SK-N-MC (cell line): ENCODE measurements around the gene BAG2.

ENCODE experiments used
- EZH2 ChIP-seq: fragments of 200-600 bp; sonication (generic); IDR thresholded peaks from one replicate; pipeline ENCODE4 v1.6.1; 2017; ENCODE audit warnings: antibody characterized with exemption
- FOXP2 ChIP-seq: optimal IDR thresholded peaks from 2 replicates; pipeline ENCODE3; 2011; ENCODE audit warnings: mild to moderate bottlenecking, moderate library complexity; ENCODE audit not compliant: insufficient read depth; ENCODE audit errors: extremely low read length, control extremely low read depth
- POLR2AphosphoS5 ChIP-seq: IDR thresholded peaks from 2 replicates; pipeline ENCODE4 v1.6.1; 2012; ENCODE audit warnings: mild to moderate bottlenecking, low read depth, low read length, borderline replicate concordance

GRCh38 chr6:57137350-57137749 is 34.8 kb upstream of the BAG2 start:
- TF ChIP-seq EZH2 = no peak
- TF ChIP-seq POLR2AphosphoS5 = no peak
- TF ChIP-seq FOXP2 = no peak
